GM15510 (cell line): Measurements from ENCODE around the gene PDE3A.

ENCODE experiments used
- POLR2A ChIP-seq: IDR thresholded peaks from 3 replicates; pipeline ENCODE4 v1.6.1; 2011; ENCODE audit warnings: borderline replicate concordance; ENCODE audit not compliant: insufficient read length; ENCODE audit errors: extremely low read depth

Gene PDE3A

GRCh38 chr12:20457582-20457981 is 89.2 kb downstream of the PDE3A start:
- no peak for TF ChIP-seq POLR2A

- no peak for TF ChIP-seq POLR2A
Observed at GRCh38 chr12:20458011-20458410, 89.7 kb downstream of the PDE3A start.

- no peak for TF ChIP-seq POLR2A
Observed at GRCh38 chr12:20459920-20460319, 91.6 kb downstream of the PDE3A start.

- no peak for TF ChIP-seq POLR2A
Observed at GRCh38 chr12:20460956-20461355, 92.6 kb downstream of the PDE3A start.

GRCh38 chr12:20463913-20464524 is 95.7 kb downstream of the PDE3A start:
- no peak for TF ChIP-seq POLR2A

GRCh38 chr12:20469300-20469699 is 101.0 kb downstream of the PDE3A start:
- TF ChIP-seq POLR2A: no peak

- TF ChIP-seq POLR2A: no peak
Observed at GRCh38 chr12:20469756-20470155, 101.4 kb downstream of the PDE3A start.

GRCh38 chr12:20472102-20472782 is 103.9 kb downstream of the PDE3A start:
- TF ChIP-seq POLR2A: no peak

GRCh38 chr12:20473133-20473532 is 104.8 kb downstream of the PDE3A start:
- TF ChIP-seq POLR2A: no peak

GRCh38 chr12:20474016-20474415 is 105.7 kb downstream of the PDE3A start:
- TF ChIP-seq POLR2A: no peak

GRCh38 chr12:20474443-20474842 is 106.1 kb downstream of the PDE3A start:
- no peak for TF ChIP-seq POLR2A

- TF ChIP-seq POLR2A: no peak
Observed at GRCh38 chr12:20475542-20475941, 107.2 kb downstream of the PDE3A start.

- no peak for TF ChIP-seq POLR2A
Observed at GRCh38 chr12:20476551-20476950, 108.2 kb downstream of the PDE3A start.

GRCh38 chr12:20477255-20477654 is 108.9 kb downstream of the PDE3A start:
- TF ChIP-seq POLR2A: no peak

GRCh38 chr12:20477672-20478071 is 109.3 kb downstream of the PDE3A start:
- no peak for TF ChIP-seq POLR2A

- TF ChIP-seq POLR2A: no peak
Observed at GRCh38 chr12:20482491-20483054, 114.2 kb downstream of the PDE3A start.
